Measurements from ENCODE around the gene PRKAG2. TPM values are rescaled to one million over a fixed set of nuclear protein-coding genes. Genes with fewer than 3 reads are reported as not detected.

Gene PRKAG2
- polyA plus RNA-seq, 2 donors: 9.0 to 11.2 TPM

- no peak overlapping the region for H3K27ac ChIP-seq (ENCODE audit: low read depth in 2 of 2, low read length in 1 of 2)
- H3K27me3 ChIP-seq (ENCODE audit: control insufficient read depth in 1 of 2, insufficient read depth in 2 of 2, low read length in 2 of 2): no peaks in the 10 kb centered on the region
- H3K9me3 ChIP-seq (ENCODE audit: control insufficient read depth in 2 of 2, insufficient read depth in 1 of 2, low read depth in 1 of 2, low read length in 1 of 2): no peaks in the 10 kb centered on the region
- H3K36me3 ChIP-seq (ENCODE audit: control insufficient read depth in 2 of 2, insufficient read depth in 2 of 2, low read length in 1 of 2): peaks cover 0 to 1% of the 10 kb centered on the region in 2 donors
- H3K4me1 ChIP-seq (ENCODE audit: control insufficient read depth in 2 of 2, insufficient read depth in 2 of 2, low read length in 1 of 2): peaks cover 0 to 5% of the 10 kb centered on the region in 2 donors
- no peak overlapping the region for H3K4me3 ChIP-seq (ENCODE audit: low read depth in 1 of 2, low read length in 2 of 2)
- WGBS, 2 donors: 89 to 91% methylated on average over 6 of the region's 6 CpGs
These were observed 198.7 kb downstream of the PRKAG2 start for GRCh38 chr7:151678227-151678604.

GRCh38 chr7:151677581-151678226 lies 199.2 kb downstream of the PRKAG2 start:
- H3K27ac ChIP-seq (ENCODE audit: low read depth in 2 of 2, low read length in 1 of 2): no peak overlapping the region
- WGBS, 2 donors: 46 to 56% methylated on average over 14 of the region's 14 CpGs
- H3K9me3 ChIP-seq (ENCODE audit: control insufficient read depth in 2 of 2, insufficient read depth in 1 of 2, low read depth in 1 of 2, low read length in 1 of 2): no peaks in the 10 kb centered on the region
- peaks cover 0 to 5% of the 10 kb centered on the region in 2 donors for H3K4me1 ChIP-seq (ENCODE audit: control insufficient read depth in 2 of 2, insufficient read depth in 2 of 2, low read length in 1 of 2)
- peaks cover 0 to 2% of the 10 kb centered on the region in 2 donors for H3K36me3 ChIP-seq (ENCODE audit: control insufficient read depth in 2 of 2, insufficient read depth in 2 of 2, low read length in 1 of 2)
- no peak overlapping the region for H3K4me3 ChIP-seq (ENCODE audit: low read depth in 1 of 2, low read length in 2 of 2)
- no peaks in the 10 kb centered on the region for H3K27me3 ChIP-seq (ENCODE audit: control insufficient read depth in 1 of 2, insufficient read depth in 2 of 2, low read length in 2 of 2)

DNA sequence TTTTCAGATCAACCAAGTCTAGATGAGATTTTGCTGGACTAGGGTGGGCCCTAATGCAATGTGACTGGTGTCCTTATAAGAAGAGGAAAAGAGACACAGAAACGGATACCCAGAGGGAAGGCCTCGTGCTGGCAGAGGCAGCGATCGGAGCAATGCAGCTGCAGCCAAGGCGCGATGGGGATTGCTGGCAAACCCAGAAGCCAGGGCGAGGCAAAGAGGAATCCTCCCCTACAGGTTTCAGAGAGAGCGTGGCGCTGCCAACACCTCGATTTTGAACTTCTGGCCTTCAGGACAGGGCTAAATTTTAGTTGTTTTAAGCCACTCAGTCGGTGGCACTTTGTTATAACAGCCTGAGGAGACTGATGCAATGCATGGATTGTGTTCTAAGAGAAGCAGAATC lies 200.2 kb downstream of the PRKAG2 start:
- Histone ChIP-seq H3K4me1 (ENCODE audit: control insufficient read depth in 2 of 2, insufficient read depth in 2 of 2, low read length in 1 of 2) (peaks cover 0 to 5% of the 10 kb centered on the region in 2 donors), H3K27me3 (ENCODE audit: control insufficient read depth in 1 of 2, insufficient read depth in 2 of 2, low read length in 2 of 2) (no peaks in the 10 kb centered on the region), H3K9me3 (ENCODE audit: control insufficient read depth in 2 of 2, insufficient read depth in 1 of 2, low read depth in 1 of 2, low read length in 1 of 2) (no peaks in the 10 kb centered on the region), H3K4me3 (ENCODE audit: low read depth in 1 of 2, low read length in 2 of 2) (no peak overlapping the region), H3K27ac (ENCODE audit: low read depth in 2 of 2, low read length in 1 of 2) (peak overlapping the region; percentile 30 to 38), H3K36me3 (ENCODE audit: control insufficient read depth in 2 of 2, insufficient read depth in 2 of 2, low read length in 1 of 2) (peaks cover 0 to 2% of the 10 kb centered on the region in 2 donors)
- 48 to 57% methylated on average over 11 of the region's 11 CpGs for WGBS, 2 donors

DNA sequence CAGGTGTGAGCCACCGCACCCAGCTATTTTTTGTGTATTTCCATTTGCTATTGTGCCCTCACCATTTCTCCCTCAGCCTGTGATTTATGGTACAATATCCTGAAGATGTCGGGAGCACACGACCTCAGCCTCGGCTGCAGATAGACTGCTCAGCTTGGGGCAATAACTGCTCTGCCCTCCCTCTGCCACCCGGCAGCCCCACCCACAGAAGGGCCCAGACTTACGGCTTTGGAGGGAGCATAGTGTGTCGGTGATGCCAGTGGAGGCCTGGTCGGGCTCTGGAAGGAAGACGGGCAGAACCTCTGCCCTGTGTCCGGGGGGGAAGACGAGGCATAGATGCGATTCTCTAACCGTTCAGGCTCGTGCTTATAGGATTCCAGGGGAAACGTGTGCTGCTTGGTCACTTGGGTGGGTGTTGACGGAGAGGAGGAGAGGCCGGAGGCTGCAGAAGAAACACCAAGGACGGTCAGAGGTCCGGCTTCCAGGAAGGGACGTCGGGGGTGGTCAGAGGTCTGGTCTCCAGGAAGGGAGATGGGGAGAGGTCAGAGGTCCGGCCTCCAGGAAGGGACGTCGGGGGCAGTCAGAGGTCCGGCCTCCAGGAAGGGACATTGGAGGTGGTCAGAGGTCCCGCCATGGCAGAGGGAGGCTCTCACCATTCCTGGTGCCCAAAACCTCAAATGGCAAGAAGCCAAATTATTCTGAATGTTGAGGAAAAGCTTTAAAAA lies 201.6 kb downstream of the PRKAG2 start:
- peaks cover 0 to 2% of the 10 kb centered on the region in 2 donors for H3K36me3 ChIP-seq (ENCODE audit: control insufficient read depth in 2 of 2, insufficient read depth in 2 of 2, low read length in 1 of 2)
- H3K27ac ChIP-seq (ENCODE audit: low read depth in 2 of 2, low read length in 1 of 2): no peak overlapping the region
- peaks cover 0 to 5% of the 10 kb centered on the region in 2 donors for H3K4me1 ChIP-seq (ENCODE audit: control insufficient read depth in 2 of 2, insufficient read depth in 2 of 2, low read length in 1 of 2)
- H3K9me3 ChIP-seq (ENCODE audit: control insufficient read depth in 2 of 2, insufficient read depth in 1 of 2, low read depth in 1 of 2, low read length in 1 of 2): no peaks in the 10 kb centered on the region
- 94 to 95% methylated on average over 26 of the region's 26 CpGs for WGBS, 2 donors
- no peaks in the 10 kb centered on the region for H3K27me3 ChIP-seq (ENCODE audit: control insufficient read depth in 1 of 2, insufficient read depth in 2 of 2, low read length in 2 of 2)
- H3K4me3 ChIP-seq (ENCODE audit: low read depth in 1 of 2, low read length in 2 of 2): no peak overlapping the region

DNA sequence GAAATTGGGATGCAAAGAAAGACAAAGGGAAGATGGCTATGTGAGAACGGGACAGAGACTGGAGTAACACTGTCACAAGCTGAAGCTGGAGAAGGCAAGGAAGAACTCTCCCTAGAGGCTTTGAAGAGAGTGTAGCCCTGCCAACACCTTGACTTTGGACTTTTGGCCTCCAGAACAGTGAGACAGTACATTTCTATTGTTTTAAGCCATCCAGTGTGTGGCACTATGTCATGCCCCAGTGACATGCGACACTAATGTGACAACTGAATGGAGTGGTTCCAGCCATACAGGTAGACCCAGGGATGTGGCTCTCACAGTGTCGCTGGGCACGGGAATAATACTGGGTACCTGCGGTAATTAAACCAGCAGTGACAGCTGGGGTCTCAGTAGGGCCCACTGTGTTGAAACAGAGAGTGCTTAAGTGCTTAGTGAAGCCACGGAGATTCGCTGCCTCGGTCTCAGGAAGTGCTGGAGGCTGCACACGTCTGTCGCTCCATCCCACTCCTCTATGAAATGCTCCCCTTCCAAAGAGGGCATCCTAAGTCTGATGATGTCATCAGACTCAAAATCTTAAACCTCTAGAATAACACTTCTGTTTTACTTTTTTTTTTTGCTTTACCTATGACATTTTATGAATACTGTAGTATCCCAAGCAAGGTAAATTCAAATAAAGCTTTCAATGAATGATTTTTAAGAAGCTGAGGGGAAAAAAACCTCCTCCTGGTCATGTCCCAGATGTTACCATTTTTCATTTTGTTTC lies 202.6 kb downstream of the PRKAG2 start:
- peaks cover 0 to 5% of the 10 kb centered on the region in 2 donors for H3K36me3 ChIP-seq (ENCODE audit: control insufficient read depth in 2 of 2, insufficient read depth in 2 of 2, low read length in 1 of 2)
- H3K27me3 ChIP-seq (ENCODE audit: control insufficient read depth in 1 of 2, insufficient read depth in 2 of 2, low read length in 2 of 2): no peaks in the 10 kb centered on the region
- 92 to 94% methylated on average over 10 of the region's 10 CpGs for WGBS, 2 donors
- peaks cover 0 to 5% of the 10 kb centered on the region in 2 donors for H3K4me1 ChIP-seq (ENCODE audit: control insufficient read depth in 2 of 2, insufficient read depth in 2 of 2, low read length in 1 of 2)
- H3K4me3 ChIP-seq (ENCODE audit: low read depth in 1 of 2, low read length in 2 of 2): no peak overlapping the region
- H3K27ac ChIP-seq (ENCODE audit: low read depth in 2 of 2, low read length in 1 of 2): no peak overlapping the region
- H3K9me3 ChIP-seq (ENCODE audit: control insufficient read depth in 2 of 2, insufficient read depth in 1 of 2, low read depth in 1 of 2, low read length in 1 of 2): no peaks in the 10 kb centered on the region

DNA sequence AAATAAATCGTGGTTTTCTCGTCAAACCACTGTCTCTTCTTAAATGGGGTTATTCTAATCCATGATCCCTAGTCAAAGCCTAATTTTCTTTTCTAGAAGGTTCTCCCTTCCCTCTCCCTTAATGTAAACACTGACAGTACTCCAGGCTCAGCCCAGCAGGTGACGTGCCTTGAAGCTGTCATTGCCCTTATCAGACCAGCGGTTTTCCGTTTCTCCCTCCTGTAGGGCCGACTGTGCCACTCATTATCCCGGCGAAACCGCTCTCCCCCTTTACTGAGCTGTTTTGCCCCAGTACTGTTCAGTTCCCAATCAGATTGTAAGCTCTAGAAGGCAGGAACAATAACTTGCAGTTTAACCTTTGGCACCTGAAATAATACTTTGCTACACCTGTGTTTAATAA lies 203.7 kb downstream of the PRKAG2 start:
- H3K27me3 ChIP-seq (ENCODE audit: control insufficient read depth in 1 of 2, insufficient read depth in 2 of 2, low read length in 2 of 2): no peaks in the 10 kb centered on the region
- H3K36me3 ChIP-seq (ENCODE audit: control insufficient read depth in 2 of 2, insufficient read depth in 2 of 2, low read length in 1 of 2): peaks cover 0 to 5% of the 10 kb centered on the region in 2 donors
- no peaks in the 10 kb centered on the region for H3K9me3 ChIP-seq (ENCODE audit: control insufficient read depth in 2 of 2, insufficient read depth in 1 of 2, low read depth in 1 of 2, low read length in 1 of 2)
- H3K27ac ChIP-seq (ENCODE audit: low read depth in 2 of 2, low read length in 1 of 2): no peak overlapping the region
- WGBS, 2 donors: 78 to 88% methylated on average over 9 of the region's 9 CpGs
- H3K4me3 ChIP-seq (ENCODE audit: low read depth in 1 of 2, low read length in 2 of 2): no peak overlapping the region
- peaks cover 0 to 4% of the 10 kb centered on the region in 2 donors for H3K4me1 ChIP-seq (ENCODE audit: control insufficient read depth in 2 of 2, insufficient read depth in 2 of 2, low read length in 1 of 2)

DNA sequence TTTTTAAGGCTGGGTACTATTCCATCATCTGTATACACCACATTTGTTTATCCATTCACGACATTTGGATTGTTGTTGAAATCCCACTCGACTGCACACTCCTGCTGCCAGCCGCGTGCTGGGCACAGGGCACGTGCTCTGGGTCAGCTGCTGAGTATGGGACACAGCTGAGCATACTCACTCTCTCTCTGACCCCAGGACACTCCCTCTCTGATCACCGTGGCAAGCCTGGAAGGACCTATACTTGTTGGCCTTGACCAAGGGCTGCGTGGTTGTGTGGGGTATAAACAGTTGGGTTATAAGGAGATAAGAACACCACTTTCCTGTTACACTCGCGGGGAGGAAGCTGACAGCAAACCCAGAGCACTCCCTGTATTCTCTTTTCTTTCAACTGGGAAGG lies 204.2 kb downstream of the PRKAG2 start:
- Histone ChIP-seq H3K27me3 (ENCODE audit: control insufficient read depth in 1 of 2, insufficient read depth in 2 of 2, low read length in 2 of 2) (no peaks in the 10 kb centered on the region), H3K27ac (ENCODE audit: low read depth in 2 of 2, low read length in 1 of 2) (no peak overlapping the region), H3K4me1 (ENCODE audit: control insufficient read depth in 2 of 2, insufficient read depth in 2 of 2, low read length in 1 of 2) (no peaks in the 10 kb centered on the region), H3K4me3 (ENCODE audit: low read depth in 1 of 2, low read length in 2 of 2) (no peak overlapping the region), H3K36me3 (ENCODE audit: control insufficient read depth in 2 of 2, insufficient read depth in 2 of 2, low read length in 1 of 2) (peaks cover 0 to 5% of the 10 kb centered on the region in 2 donors), H3K9me3 (ENCODE audit: control insufficient read depth in 2 of 2, insufficient read depth in 1 of 2, low read depth in 1 of 2, low read length in 1 of 2) (no peaks in the 10 kb centered on the region)
- WGBS, 2 donors: 54 to 70% methylated on average over 9 of the region's 9 CpGs

- Histone ChIP-seq H3K27me3 (ENCODE audit: control insufficient read depth in 1 of 2, insufficient read depth in 2 of 2, low read length in 2 of 2) (no peaks in the 10 kb centered on the region), H3K4me1 (ENCODE audit: control insufficient read depth in 2 of 2, insufficient read depth in 2 of 2, low read length in 1 of 2) (no peaks in the 10 kb centered on the region), H3K36me3 (ENCODE audit: control insufficient read depth in 2 of 2, insufficient read depth in 2 of 2, low read length in 1 of 2) (peaks cover 0 to 5% of the 10 kb centered on the region in 2 donors), H3K4me3 (ENCODE audit: low read depth in 1 of 2, low read length in 2 of 2) (no peak overlapping the region), H3K9me3 (ENCODE audit: control insufficient read depth in 2 of 2, insufficient read depth in 1 of 2, low read depth in 1 of 2, low read length in 1 of 2) (no peaks in the 10 kb centered on the region), H3K27ac (ENCODE audit: low read depth in 2 of 2, low read length in 1 of 2) (no peak overlapping the region)
- 47 to 57% methylated on average over 2 of the region's 2 CpGs for WGBS, 2 donors
These were observed 205.4 kb downstream of the PRKAG2 start for GRCh38 chr7:151671514-151671913.

DNA sequence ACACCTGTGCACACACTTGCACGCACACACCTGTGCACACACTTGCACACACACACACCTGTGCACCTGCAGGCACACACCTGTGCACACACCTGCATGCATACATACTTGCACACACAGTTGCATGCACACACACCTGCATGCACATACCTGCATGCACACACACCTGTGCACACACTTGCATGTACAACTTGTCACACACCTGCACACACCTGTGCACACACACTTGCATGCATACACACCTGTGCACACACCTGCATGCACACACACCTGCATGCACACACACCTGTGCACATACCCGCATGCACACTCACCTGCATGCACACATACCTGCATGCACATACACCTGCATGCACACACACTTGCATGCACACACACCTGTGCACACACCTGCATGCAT lies 207.2 kb downstream of the PRKAG2 start:
- Histone ChIP-seq H3K27me3 (ENCODE audit: control insufficient read depth in 1 of 2, insufficient read depth in 2 of 2, low read length in 2 of 2) (no peaks in the 10 kb centered on the region), H3K4me3 (ENCODE audit: low read depth in 1 of 2, low read length in 2 of 2) (no peak overlapping the region), H3K4me1 (ENCODE audit: control insufficient read depth in 2 of 2, insufficient read depth in 2 of 2, low read length in 1 of 2) (no peaks in the 10 kb centered on the region), H3K36me3 (ENCODE audit: control insufficient read depth in 2 of 2, insufficient read depth in 2 of 2, low read length in 1 of 2) (peaks cover 0 to 5% of the 10 kb centered on the region in 2 donors), H3K9me3 (ENCODE audit: control insufficient read depth in 2 of 2, insufficient read depth in 1 of 2, low read depth in 1 of 2, low read length in 1 of 2) (no peaks in the 10 kb centered on the region), H3K27ac (ENCODE audit: low read depth in 2 of 2, low read length in 1 of 2) (no peak overlapping the region)
- 93 to 98% methylated on average over 2 of the region's 2 CpGs for WGBS, 2 donors
